HEK293T (cell line): ENCODE data around the gene SEMA5A.

ENCODE experiments used
- CTCF ChIA-PET: fragments of 350-600 bp; formaldehyde crosslinking; extraction: SDS; loops from one replicate; lab custom pipeline; 2021; ENCODE audit warnings: antibody characterized with exemption, inconsistent platforms; lab: Yijun Ruan, JAX
- POLR2A ChIA-PET: fragments of 350-600 bp; formaldehyde crosslinking; extraction: SDS; loops from one replicate; lab custom pipeline; 2020; ENCODE audit warnings: antibody characterized with exemption, inconsistent platforms; lab: Yijun Ruan, JAX
- DNase-seq: peaks from one replicate; pipeline ENCODE4 v3.0.0; 2012; ENCODE audit warnings: mixed read lengths; ENCODE audit errors: extremely low spot score
- ARNT ChIP-seq: fragments of 450-650 bp; IDR thresholded peaks from 2 replicates; pipeline ENCODE4 v1.6.1; 2017; ENCODE audit warnings: mild to moderate bottlenecking
- BHLHE40 ChIP-seq: fragments of 450-650 bp; IDR thresholded peaks from 2 replicates; pipeline ENCODE4 v1.6.1; 2016; ENCODE audit warnings: mild to moderate bottlenecking, moderate library complexity, borderline replicate concordance
- CTBP1 ChIP-seq: fragments of 450-650 bp; IDR thresholded peaks from 2 replicates; pipeline ENCODE4 v1.6.1; 2016; ENCODE audit warnings: borderline replicate concordance
- ELF4 ChIP-seq: fragments of 450-650 bp; IDR thresholded peaks from 2 replicates; pipeline ENCODE4 v1.6.1; 2017; ENCODE audit warnings: antibody characterized with exemption
- FOXA1 ChIP-seq: fragments of 450-650 bp; IDR thresholded peaks from 2 replicates; pipeline ENCODE4 v1.6.1; 2016; ENCODE audit warnings: mild to moderate bottlenecking
- FOXK2 ChIP-seq: fragments of 450-650 bp; IDR thresholded peaks from 2 replicates; pipeline ENCODE4 v1.6.1; 2016; ENCODE audit warnings: mild to moderate bottlenecking
- FOXM1 ChIP-seq: fragments of 450-650 bp; IDR thresholded peaks from 2 replicates; pipeline ENCODE4 v1.6.1; 2017; ENCODE audit warnings: mild to moderate bottlenecking, borderline replicate concordance
- HDGF ChIP-seq: fragments of 450-650 bp; IDR thresholded peaks from 2 replicates; pipeline ENCODE4 v1.6.1; 2017; ENCODE audit warnings: antibody characterized with exemption, borderline replicate concordance
- L3MBTL2 ChIP-seq: fragments of 450-650 bp; conservative IDR thresholded peaks from 2 replicates; pipeline ENCODE4 v1.6.1; 2016; ENCODE audit warnings: mild to moderate bottlenecking
- LEF1 ChIP-seq: fragments of 450-650 bp; IDR thresholded peaks from 2 replicates; pipeline ENCODE4 v1.6.1; 2017; ENCODE audit warnings: mild to moderate bottlenecking, borderline replicate concordance
- NFRKB ChIP-seq: fragments of 450-650 bp; IDR thresholded peaks from 2 replicates; pipeline ENCODE4 v1.6.1; 2016; ENCODE audit warnings: mild to moderate bottlenecking, moderate library complexity
- SP1 ChIP-seq: fragments of 450-650 bp; IDR thresholded peaks from 2 replicates; pipeline ENCODE4 v1.6.1; 2017
- SUZ12 ChIP-seq: fragments of 450-650 bp; IDR thresholded peaks from 2 replicates; pipeline ENCODE4 v1.6.1; 2016; ENCODE audit warnings: mild to moderate bottlenecking
- TARDBP ChIP-seq: fragments of 450-650 bp; IDR thresholded peaks from 2 replicates; pipeline ENCODE4 v1.6.1; 2016
- ZNF384 ChIP-seq: fragments of 450-650 bp; IDR thresholded peaks from 2 replicates; pipeline ENCODE4 v1.6.1; 2016
- TF ChIP-seq, protein P1 (sequence below): fragments of 450-650 bp; IDR thresholded peaks from 2 replicates; pipeline ENCODE4 v1.6.1; 2016

SEMA5A gene

DNA sequence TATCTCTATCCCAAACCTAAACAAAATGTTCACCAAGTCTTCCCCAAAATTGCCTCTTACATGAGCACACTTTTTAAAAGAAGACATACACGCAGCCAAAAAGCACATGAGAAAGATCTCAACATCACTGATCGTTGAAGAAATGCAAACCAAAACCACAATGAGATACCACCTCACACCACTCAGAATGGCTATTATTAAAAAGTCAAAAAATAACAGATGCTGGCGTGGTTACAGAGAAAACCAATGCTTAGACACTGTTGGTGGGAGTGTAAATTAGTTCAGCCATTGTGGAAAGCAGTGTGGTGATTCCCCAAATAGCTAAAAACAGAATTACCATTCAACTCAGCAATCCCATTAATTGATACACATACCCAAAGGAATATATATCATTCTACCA lies 83.8 kb downstream of the SEMA5A start:
- POLR2A ChIA-PET, result no interaction called here
- CTCF ChIA-PET, result no interaction called here

DNA sequence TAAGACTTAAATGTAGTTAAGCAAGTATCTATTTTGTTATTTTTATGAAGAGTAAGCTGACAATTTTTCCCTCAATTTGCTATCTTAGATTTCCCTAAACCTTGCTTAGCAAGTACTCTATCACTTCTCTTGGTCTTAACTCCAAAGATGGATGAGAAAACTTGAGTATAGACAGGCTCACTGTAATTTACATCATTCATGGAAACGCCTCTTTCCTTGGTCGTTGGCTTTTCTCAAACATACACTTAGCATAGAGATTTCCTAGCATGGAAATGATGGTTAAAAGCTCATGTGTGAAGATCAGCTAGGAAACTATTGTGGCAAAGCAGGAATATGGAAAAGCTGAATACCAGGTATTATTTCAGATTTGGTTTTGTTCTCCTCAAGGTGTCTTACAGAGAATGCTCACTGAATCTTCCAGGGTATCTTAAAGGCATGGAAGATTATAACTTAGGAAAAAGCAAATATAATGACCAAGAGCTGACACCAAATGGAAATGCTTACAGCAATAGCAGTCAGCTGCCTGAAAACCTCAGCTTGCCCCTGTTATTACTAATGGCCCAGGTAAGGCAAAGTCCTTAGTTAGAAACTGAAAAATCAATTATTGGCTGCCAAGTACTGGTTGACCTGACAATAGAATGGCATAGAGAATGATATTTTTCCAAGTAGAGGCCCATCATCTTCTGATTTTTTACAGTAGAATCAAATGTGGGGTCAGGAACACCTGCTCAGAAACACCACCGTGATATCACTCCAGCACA lies 84.8 kb downstream of the SEMA5A start:
- ChIA-PET POLR2A (no interaction called here), CTCF (no interaction called here)
- DNase-seq, result no peak
- no peak for TF ChIP-seq FOXA1
- TF ChIP-seq NFRKB, result no peak
- no peak for TF ChIP-seq FOXK2
- no peak for TF ChIP-seq CTBP1
- TF ChIP-seq SUZ12, result no peak
- no peak for TF ChIP-seq L3MBTL2
- TF ChIP-seq SP1, result no peak
- no peak for TF ChIP-seq ELF4
- no peak for TF ChIP-seq ZNF384
- TF ChIP-seq, protein P1, sequence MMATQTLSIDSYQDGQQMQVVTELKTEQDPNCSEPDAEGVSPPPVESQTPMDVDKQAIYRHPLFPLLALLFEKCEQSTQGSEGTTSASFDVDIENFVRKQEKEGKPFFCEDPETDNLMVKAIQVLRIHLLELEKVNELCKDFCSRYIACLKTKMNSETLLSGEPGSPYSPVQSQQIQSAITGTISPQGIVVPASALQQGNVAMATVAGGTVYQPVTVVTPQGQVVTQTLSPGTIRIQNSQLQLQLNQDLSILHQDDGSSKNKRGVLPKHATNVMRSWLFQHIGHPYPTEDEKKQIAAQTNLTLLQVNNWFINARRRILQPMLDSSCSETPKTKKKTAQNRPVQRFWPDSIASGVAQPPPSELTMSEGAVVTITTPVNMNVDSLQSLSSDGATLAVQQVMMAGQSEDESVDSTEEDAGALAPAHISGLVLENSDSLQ, result no peak
- TF ChIP-seq ARNT, result no peak
- TF ChIP-seq BHLHE40, result no peak
- no peak for TF ChIP-seq TARDBP
- no peak for TF ChIP-seq HDGF
- no peak for TF ChIP-seq LEF1
- TF ChIP-seq FOXM1, result no peak

More for the DNA sequence above, 83.8 kb downstream of the SEMA5A start:
- DNase-seq, result no peak
- TF ChIP-seq ARNT, result no peak

DNA sequence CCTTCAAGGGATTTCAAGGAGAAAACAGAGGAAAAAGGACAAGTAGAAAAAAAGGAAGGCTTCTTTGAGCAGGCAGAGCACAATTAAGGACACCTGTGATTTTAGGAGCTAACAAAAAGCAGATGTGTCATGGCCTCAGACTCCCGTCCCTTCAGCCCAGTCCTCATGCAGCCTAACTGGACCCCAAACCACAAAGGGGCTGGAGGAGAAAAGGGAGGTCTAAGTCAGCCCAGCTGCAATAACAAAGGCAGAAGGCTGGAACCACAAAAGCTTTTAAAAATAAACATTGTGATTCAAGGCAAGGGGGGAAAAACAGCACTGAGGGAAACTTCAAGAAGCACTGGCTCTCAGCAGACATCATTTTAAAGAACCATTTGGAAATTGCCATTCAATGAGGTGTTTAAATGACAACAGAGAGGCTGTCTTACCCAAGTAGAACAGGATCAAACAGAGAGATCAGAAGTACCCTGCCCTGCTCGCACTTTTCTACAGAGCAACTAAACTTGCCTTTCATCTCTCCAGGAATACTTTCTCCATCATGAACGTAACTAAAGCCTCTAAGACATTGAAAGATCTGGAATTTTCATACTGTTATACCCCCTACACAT lies 89.3 kb downstream of the SEMA5A start:
- CTCF ChIA-PET, result no interaction called here
- POLR2A ChIA-PET, result no interaction called here
- TF ChIP-seq NFRKB (no peak), HDGF (no peak), CTBP1 (no peak), LEF1 (no peak)

DNA sequence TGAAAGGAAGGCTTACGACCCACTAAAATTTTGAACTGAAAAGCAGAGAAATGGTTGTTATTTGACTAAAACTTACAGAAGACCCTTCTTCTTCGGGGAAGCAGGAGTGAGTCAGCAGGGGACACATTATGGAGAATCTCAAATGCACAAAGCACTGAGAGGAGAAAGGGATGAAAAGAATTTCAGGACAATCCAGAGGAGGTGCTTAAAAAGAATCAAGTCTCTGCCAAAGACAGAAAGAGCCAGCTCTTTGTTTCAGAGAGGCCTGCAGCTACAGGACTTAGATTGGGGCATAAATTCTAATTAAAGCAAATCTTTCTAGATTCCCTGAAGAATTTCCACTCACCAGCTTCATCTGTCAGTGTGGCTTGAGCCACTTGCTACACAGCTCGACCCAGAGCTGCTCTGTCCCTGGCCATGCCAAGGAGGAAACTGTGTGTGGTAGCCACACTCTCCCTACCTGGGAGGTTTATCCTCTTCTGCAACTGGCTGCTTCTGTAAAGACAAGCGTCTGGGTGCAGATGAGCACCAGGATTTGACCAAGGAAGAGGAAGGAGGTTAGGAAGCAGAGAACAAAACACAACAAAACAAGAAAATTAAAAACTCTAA lies 89.9 kb downstream of the SEMA5A start:
- TF ChIP-seq BHLHE40, result no peak
- no peak for TF ChIP-seq FOXA1
- no peak for TF ChIP-seq NFRKB
- no peak for TF ChIP-seq LEF1
- TF ChIP-seq ARNT, result no peak
- TF ChIP-seq L3MBTL2, result no peak
- no peak for TF ChIP-seq ELF4
- no peak for TF ChIP-seq FOXK2
- no peak for TF ChIP-seq SP1
- no peak for TF ChIP-seq CTBP1
- no peak for TF ChIP-seq ZNF384
- TF ChIP-seq, protein P1, result no peak
- no peak for TF ChIP-seq FOXM1
- no peak for TF ChIP-seq SUZ12
- no peak for TF ChIP-seq HDGF
- no peak for TF ChIP-seq TARDBP
- no peak for DNase-seq
- CTCF ChIA-PET, result no interaction called here
- POLR2A ChIA-PET, result no interaction called here

More for the DNA sequence above, 89.3 kb downstream of the SEMA5A start:
- no peak for DNase-seq

DNA sequence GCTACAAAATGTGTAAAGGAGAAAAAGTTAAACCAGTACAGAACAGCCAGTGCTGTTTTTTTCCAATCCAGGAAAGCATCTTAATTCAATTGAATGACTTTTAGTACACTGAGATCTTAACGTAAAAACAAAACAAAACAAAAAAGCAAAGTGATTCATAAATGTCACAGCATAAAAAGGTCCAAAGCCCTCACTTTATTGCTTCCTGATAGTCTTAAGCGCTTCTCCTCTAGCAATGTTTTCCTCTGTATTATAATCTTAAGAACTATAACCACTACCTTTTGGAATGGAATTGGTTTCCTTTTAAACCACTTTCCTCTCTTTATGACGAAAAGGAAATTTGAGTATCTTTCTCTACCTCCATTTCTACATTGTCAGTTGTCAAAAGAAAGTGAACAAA lies 91.4 kb downstream of the SEMA5A start:
- TF ChIP-seq CTBP1 (no peak), TARDBP (no peak), FOXM1 (no peak)
- CTCF ChIA-PET, result no interaction called here
- no peak for DNase-seq
- POLR2A ChIA-PET, result no interaction called here

DNA sequence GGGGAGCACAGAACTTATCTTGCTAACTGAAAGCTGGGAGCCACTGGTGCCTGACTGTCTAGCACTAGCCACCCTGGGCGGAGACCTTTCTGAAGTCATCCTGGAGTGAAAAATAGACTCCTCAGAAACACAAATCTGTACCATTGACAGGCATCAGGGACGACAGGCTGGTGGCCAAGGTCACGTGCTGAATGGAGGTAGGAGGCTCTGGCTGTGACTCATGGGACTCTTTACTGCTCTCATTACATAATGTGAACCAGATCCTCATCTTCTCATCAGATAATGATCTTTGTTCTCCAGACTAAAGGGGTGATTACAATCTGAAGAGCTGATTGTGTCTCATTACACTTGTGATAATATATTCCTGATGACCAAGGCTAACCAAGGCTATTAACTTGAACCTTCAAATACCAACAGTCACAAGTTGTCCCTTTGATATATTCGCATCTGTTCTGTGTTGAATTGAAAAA lies 91.8 kb downstream of the SEMA5A start:
- TF ChIP-seq FOXA1, result no peak
- TF ChIP-seq LEF1, result no peak
- no peak for TF ChIP-seq BHLHE40
- TF ChIP-seq L3MBTL2, result no peak
- no peak for TF ChIP-seq ELF4
- no peak for TF ChIP-seq NFRKB
- no peak for TF ChIP-seq FOXM1
- no peak for TF ChIP-seq HDGF
- no peak for TF ChIP-seq ARNT
- TF ChIP-seq TARDBP, result no peak
- no peak for TF ChIP-seq SUZ12
- no peak for TF ChIP-seq CTBP1
- no peak for TF ChIP-seq FOXK2
- DNase-seq, result no peak
- CTCF ChIA-PET, result no interaction called here
- POLR2A ChIA-PET, result no interaction called here

DNA sequence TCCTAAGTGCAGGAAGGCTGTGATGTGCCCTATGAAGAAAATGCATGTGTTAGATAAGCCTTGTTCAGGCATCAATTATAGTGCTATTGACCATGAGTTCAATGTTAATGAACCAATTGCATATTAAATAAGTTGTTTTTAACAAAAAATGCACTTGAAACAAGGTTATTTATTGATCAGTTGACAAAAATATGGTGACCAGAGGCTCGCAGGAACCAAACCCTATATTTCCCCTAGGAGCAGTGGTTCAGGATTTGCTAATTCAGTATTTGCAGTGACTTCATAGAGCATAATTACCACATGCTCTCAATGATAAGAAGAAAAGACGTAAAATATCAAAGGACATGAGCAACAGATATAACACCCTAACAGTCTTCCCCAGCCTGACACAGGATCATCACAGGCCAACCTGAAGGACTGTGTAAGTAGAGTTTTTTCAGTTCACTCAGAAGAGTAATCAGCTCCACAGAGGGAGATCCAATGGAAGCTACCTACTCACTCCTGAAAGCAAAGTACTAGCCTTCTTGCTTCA lies 92.3 kb downstream of the SEMA5A start:
- TF ChIP-seq SP1, result no peak
- TF ChIP-seq, protein P1, result no peak
- no peak for TF ChIP-seq HDGF
- TF ChIP-seq TARDBP, result no peak
- no peak for TF ChIP-seq ZNF384
- TF ChIP-seq FOXA1, result no peak
- TF ChIP-seq ELF4, result no peak
- TF ChIP-seq FOXM1, result no peak
- TF ChIP-seq FOXK2, result no peak
- TF ChIP-seq BHLHE40, result no peak
- no peak for TF ChIP-seq ARNT
- CTCF ChIA-PET, result no interaction called here
- POLR2A ChIA-PET, result no interaction called here
- DNase-seq, result no peak
